SU-DHL-6 (cell line): ENCODE results near the gene SRL.

Source experiments
- H2AFZ ChIP-seq: fragments of 200-600 bp; sonication (generic); 2 replicates; pipeline ENCODE4 v1.6.1; 2014; ENCODE audit warnings: low read depth, mild to moderate bottlenecking, moderate library complexity, mixed read lengths, antibody characterized with exemption, low read length; ENCODE audit not compliant: severe bottlenecking
- H3F3A ChIP-seq: fragments of 200-600 bp; shearing (Covaris generic); 2 replicates; pipeline ENCODE4 v1.6.0; 2016; ENCODE audit warnings: antibody characterized with exemption, mild to moderate bottlenecking; ENCODE audit not compliant: insufficient read depth
- H3K27ac ChIP-seq: fragments of 200-600 bp; sonication (generic); 2 replicates; pipeline ENCODE4 v1.5.1; 2016; ENCODE audit warnings: low read depth, mild to moderate bottlenecking, low read length, moderate library complexity, mixed read lengths
- H3K27me3 ChIP-seq: fragments of 200-600 bp; sonication (generic), shearing (Covaris generic); 2 replicates; pipeline ENCODE4 v1.6.0; 2014; ENCODE audit warnings: mild to moderate bottlenecking, low read length
- H3K36me3 ChIP-seq: fragments of 200-600 bp; sonication (generic); 2 replicates; pipeline ENCODE4 v1.6.1; 2014; ENCODE audit warnings: mild to moderate bottlenecking, low read length, mixed read lengths
- H3K4me2 ChIP-seq: fragments of 300-600, 200-600 bp; shearing (Covaris generic), sonication (generic); 2 replicates; pipeline ENCODE4 v1.6.0; 2014; ENCODE audit warnings: low read length, low read depth, mild to moderate bottlenecking; ENCODE audit not compliant: poor library complexity, severe bottlenecking
- H3K4me3 ChIP-seq: fragments of 200-600 bp; sonication (generic); 2 replicates; pipeline ENCODE4 v1.5.1; 2014; ENCODE audit warnings: antibody characterized with exemption, low read length, mild to moderate bottlenecking, mixed read lengths; ENCODE audit not compliant: insufficient read depth, poor library complexity, severe bottlenecking
- H3K79me2 ChIP-seq: fragments of 200-600 bp; sonication (generic); 2 replicates; pipeline ENCODE4 v1.6.1; 2014; ENCODE audit warnings: mild to moderate bottlenecking, low read length, moderate library complexity; ENCODE audit not compliant: insufficient read depth
- H3K9ac ChIP-seq: fragments of 200-600 bp; sonication (generic); 2 replicates; pipeline ENCODE4 v1.7.0; 2014; ENCODE audit warnings: mild to moderate bottlenecking, low read length
- H3K9me2 ChIP-seq: fragments of 200-600 bp; sonication (generic); replicated peaks from 2 replicates; pipeline ENCODE4 v1.6.1; 2014; ENCODE audit warnings: low read length; ENCODE audit not compliant: insufficient read depth
- H3K9me3 ChIP-seq: fragments of 200-600 bp; sonication (generic); 2 replicates; pipeline ENCODE4 v1.6.1; 2014; ENCODE audit warnings: low read length, mixed read lengths; ENCODE audit not compliant: insufficient read depth
- H4K20me1 ChIP-seq: fragments of 200-600 bp; sonication (generic); 2 replicates; pipeline ENCODE4 v1.6.1; 2014; ENCODE audit warnings: low read depth, mild to moderate bottlenecking, antibody characterized with exemption, low read length, moderate library complexity, mixed read lengths
- CTCF ChIP-seq: fragments of 200-600 bp; sonication (generic); IDR thresholded peaks from one replicate; pipeline ENCODE4 v1.5.1; 2017; ENCODE audit warnings: antibody characterized with exemption, mild to moderate bottlenecking, low read length, moderate library complexity; ENCODE audit not compliant: insufficient read depth, poor library complexity, severe bottlenecking
- EZH2phosphoT487 ChIP-seq: fragments of 200-600 bp; sonication (generic), shearing (Covaris generic); conservative IDR thresholded peaks from 2 replicates; pipeline ENCODE4 v1.6.1; 2018; ENCODE audit warnings: mild to moderate bottlenecking, antibody characterized with exemption, low read length, moderate library complexity, mixed read lengths

SRL gene

DNA sequence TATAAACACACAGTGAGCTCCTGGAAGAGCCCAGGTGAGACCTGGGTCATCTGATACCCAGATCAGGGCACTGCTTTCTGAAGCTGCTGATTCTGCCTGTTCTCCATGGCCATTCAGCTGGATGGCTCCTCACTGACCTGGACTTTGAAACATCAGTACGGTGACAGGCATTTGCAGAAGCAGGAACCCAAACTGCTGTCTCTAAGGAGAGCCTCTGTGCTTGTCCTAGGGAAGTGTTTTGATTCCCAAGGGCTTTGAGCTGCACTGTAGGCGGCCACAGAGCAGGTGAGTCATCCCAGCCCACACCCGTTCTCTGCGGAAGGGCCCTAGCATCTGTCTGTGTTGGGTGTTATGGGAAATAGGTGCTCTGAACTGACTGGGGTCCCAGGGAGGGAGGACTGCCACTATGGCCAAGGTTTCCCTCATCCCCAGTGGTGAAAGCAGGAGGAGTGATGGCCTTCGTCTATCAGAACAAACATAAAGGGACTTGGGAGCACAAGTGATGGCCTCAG is 64.9 kb downstream of the SRL start:
- H3K9ac ChIP-seq: no peak overlapping the region

GRCh38 chr16:4175849-4176248 is 66.0 kb downstream of the SRL start:
- Histone ChIP-seq H3K27me3 (no peaks in the 10 kb centered on the region), H3K4me2 (no peak overlapping the region), H3K36me3 (no peaks in the 10 kb centered on the region), H3K9ac (no peak overlapping the region), H3K9me2 (no peaks in the 10 kb centered on the region), H3K9me3 (no peaks in the 10 kb centered on the region), H3K27ac (no peak overlapping the region), H3K79me2 (no peaks in the 10 kb centered on the region), H3F3A (no peaks in the 10 kb centered on the region), H3K4me3 (no peak overlapping the region), H4K20me1 (no peaks in the 10 kb centered on the region), H2AFZ (no peak overlapping the region)
- no peak for TF ChIP-seq CTCF
- no peak for TF ChIP-seq EZH2phosphoT487

More for the DNA sequence above, 64.9 kb downstream of the SRL start:
- Histone ChIP-seq H3K79me2 (no peaks in the 10 kb centered on the region), H3F3A (no peaks in the 10 kb centered on the region), H3K4me2 (no peak overlapping the region), H3K27me3 (no peaks in the 10 kb centered on the region), H3K9me3 (no peaks in the 10 kb centered on the region), H3K27ac (no peak overlapping the region), H3K4me3 (no peak overlapping the region), H3K9me2 (no peaks in the 10 kb centered on the region), H2AFZ (no peak overlapping the region), H3K36me3 (no peaks in the 10 kb centered on the region), H4K20me1 (no peaks in the 10 kb centered on the region)
- TF ChIP-seq EZH2phosphoT487: no peak
- no peak for TF ChIP-seq CTCF

DNA sequence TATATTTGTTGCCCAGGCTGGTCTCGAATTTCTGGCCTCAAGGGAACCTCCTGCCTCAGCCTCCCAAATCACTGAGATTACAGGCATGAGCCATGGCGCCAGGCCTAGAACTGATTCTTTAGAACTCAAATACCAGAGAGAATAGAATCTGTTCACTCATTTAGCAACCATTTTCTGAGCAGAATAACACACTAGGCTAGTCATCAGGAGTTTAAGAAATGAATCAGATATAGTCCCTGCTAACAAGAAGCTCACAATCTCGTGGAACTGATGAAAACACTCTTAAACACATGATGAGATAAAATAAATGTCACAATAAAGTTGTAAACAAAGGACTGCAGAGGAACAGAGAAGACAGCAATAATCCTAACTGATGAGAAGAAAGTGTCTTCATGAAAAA is 69.8 kb downstream of the SRL start:
- H3K79me2 ChIP-seq: no peaks in the 10 kb centered on the region
- no peak overlapping the region for H2AFZ ChIP-seq
- no peak overlapping the region for H3K4me3 ChIP-seq
- no peaks in the 10 kb centered on the region for H3K36me3 ChIP-seq
- no peaks in the 10 kb centered on the region for H4K20me1 ChIP-seq
- H3K27me3 ChIP-seq: no peaks in the 10 kb centered on the region
- H3K9me2 ChIP-seq: no peaks in the 10 kb centered on the region
- H3K4me2 ChIP-seq: no peak overlapping the region
- no peak overlapping the region for H3K27ac ChIP-seq
- H3F3A ChIP-seq: no peaks in the 10 kb centered on the region
- no peak for TF ChIP-seq EZH2phosphoT487
- TF ChIP-seq CTCF: no peak
- H3K9me3 ChIP-seq: no peaks in the 10 kb centered on the region
- no peak overlapping the region for H3K9ac ChIP-seq

DNA sequence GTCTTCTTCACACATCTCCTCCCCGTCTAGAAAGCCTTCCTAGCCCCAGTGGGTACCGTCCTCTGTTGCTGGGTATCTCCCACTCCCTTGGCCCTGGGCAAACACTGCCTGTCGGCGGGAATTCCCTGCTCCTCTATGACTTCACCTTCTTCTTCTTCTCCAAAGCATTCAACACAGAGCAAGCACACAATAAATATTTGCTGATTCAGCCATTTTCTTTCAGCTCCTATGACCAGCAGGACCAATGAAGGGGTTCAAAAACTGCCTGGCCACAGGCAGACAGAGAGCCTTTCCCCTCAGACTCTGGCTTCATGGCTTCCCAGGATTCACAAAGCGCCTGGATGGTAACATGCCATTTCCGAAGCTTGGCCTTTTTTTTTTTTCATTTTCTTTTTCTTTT is 72.5 kb downstream of the SRL start:
- no peaks in the 10 kb centered on the region for H4K20me1 ChIP-seq
- 0 out of 2 replicates have a peak, but pooled peaks cover 2% of the 10 kb centered on the region for H3K27me3 ChIP-seq
- H3K9me3 ChIP-seq: no peaks in the 10 kb centered on the region
- no peak overlapping the region for H2AFZ ChIP-seq
- H3K9me2 ChIP-seq: no peaks in the 10 kb centered on the region
- H3K4me2 ChIP-seq: no peak overlapping the region
- H3K27ac ChIP-seq: no peak overlapping the region
- TF ChIP-seq EZH2phosphoT487 (no peak), CTCF (no peak)
- H3K36me3 ChIP-seq: no peaks in the 10 kb centered on the region
- no peak overlapping the region for H3K9ac ChIP-seq
- no peaks in the 10 kb centered on the region for H3K79me2 ChIP-seq
- no peaks in the 10 kb centered on the region for H3F3A ChIP-seq
- no peak overlapping the region for H3K4me3 ChIP-seq
